Epithelial cell of esophagus (primary cell): ENCODE results near the gene DNMT3A.

Experiments
- DNase-seq: peaks from one replicate; pipeline ENCODE4 v3.0.0; 2010; ENCODE audit warnings: low read depth
- H3K4me3 ChIP-seq: 2 replicates; pipeline ENCODE4 v1.5.1; 2011; ENCODE audit warnings: mild to moderate bottlenecking, low read length, control low read depth
- TF ChIP-seq, protein P1 (sequence below): IDR thresholded peaks from 2 replicates; pipeline ENCODE4 v1.5.1; 2011; ENCODE audit warnings: low read depth, mild to moderate bottlenecking, low read length, control low read depth, inconsistent platforms; ENCODE audit not compliant: insufficient read depth; ENCODE audit errors: missing control alignments

DNMT3A gene

DNA sequence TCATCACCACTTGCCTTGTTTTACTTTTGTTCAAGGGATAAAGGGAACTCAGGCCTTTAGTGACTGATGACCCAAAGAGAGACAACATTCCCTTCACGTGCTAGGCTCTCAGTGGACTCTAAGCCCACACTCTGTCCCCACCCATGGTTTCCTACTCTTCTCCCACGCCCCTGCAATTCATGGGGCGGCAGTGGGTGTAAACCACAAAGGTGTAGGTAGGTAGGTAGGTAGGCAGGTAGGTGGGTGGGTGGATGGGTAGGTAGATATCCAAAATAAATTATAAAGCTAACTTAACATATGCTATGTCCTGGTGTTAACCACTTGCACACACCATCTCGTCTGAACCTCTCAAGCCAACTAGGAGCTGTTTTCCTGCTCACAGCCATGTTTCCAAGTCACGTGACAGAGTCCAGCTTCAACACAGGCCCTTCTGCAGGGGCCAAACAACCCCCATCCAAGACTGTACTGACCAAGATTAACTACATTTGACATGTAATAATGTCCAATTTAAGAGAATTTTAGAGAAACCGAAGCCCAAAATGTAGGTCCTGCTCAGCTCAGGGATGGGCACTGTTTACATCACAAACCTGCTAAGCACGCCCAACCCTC lies 33.7 kb downstream of the DNMT3A start:
- H3K4me3 ChIP-seq, result no peak overlapping the region
- TF ChIP-seq, protein P1, sequence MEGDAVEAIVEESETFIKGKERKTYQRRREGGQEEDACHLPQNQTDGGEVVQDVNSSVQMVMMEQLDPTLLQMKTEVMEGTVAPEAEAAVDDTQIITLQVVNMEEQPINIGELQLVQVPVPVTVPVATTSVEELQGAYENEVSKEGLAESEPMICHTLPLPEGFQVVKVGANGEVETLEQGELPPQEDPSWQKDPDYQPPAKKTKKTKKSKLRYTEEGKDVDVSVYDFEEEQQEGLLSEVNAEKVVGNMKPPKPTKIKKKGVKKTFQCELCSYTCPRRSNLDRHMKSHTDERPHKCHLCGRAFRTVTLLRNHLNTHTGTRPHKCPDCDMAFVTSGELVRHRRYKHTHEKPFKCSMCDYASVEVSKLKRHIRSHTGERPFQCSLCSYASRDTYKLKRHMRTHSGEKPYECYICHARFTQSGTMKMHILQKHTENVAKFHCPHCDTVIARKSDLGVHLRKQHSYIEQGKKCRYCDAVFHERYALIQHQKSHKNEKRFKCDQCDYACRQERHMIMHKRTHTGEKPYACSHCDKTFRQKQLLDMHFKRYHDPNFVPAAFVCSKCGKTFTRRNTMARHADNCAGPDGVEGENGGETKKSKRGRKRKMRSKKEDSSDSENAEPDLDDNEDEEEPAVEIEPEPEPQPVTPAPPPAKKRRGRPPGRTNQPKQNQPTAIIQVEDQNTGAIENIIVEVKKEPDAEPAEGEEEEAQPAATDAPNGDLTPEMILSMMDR, result no peak
- DNase-seq, result no peak

DNA sequence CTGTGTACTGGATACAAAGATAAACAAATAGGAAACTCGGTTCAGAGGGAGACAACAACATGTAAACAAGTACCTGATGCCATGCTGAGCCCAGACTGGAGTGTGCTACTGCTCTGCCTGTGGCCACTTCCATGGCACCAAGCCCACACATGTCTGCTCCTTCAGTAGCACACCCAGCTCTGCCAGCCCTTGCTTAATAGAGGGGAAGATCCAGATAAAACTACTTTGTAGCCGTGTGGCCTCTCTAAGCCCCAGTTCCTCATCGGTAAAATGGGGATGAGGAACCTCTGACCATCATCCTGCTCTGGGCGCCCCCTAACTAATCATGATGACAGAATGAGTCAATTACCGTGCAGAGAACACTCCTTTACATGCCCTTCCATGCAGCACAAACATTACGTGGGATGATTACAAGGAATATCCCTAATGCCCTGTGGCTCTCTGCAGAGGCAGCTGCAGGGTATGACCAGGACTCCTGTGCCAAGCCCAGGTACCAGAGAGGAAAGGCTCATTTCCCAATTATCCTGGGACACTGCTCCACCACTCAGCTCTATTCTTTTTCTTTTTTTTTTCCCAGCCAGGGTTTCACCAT lies 34.9 kb downstream of the DNMT3A start:
- no peak overlapping the region for H3K4me3 ChIP-seq
- TF ChIP-seq, protein P1, result no peak
- peak; percentile 74 for DNase-seq

DNA sequence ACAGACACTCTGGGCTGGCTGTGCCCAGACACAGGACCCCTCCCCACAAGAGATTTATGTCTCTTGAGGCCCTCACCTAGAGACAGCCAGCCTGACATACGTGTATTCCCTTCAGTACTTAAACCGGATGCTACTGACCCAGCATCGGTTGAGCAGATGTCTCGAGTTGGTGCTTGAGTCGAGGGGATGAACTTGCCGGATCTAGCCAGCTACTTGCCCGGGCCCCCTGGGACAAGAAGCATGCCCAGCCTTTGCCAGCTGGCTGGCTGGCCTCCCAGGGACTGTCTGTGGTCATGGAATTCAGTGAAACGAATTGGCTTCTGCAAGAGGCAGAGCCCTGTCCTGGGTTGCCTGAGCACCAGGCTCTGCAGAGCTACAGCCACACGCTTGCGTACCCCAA lies 36.0 kb downstream of the DNMT3A start:
- H3K4me3 ChIP-seq, result no peak overlapping the region
- peak; percentile 53 for DNase-seq
- TF ChIP-seq, protein P1, result no peak

DNA sequence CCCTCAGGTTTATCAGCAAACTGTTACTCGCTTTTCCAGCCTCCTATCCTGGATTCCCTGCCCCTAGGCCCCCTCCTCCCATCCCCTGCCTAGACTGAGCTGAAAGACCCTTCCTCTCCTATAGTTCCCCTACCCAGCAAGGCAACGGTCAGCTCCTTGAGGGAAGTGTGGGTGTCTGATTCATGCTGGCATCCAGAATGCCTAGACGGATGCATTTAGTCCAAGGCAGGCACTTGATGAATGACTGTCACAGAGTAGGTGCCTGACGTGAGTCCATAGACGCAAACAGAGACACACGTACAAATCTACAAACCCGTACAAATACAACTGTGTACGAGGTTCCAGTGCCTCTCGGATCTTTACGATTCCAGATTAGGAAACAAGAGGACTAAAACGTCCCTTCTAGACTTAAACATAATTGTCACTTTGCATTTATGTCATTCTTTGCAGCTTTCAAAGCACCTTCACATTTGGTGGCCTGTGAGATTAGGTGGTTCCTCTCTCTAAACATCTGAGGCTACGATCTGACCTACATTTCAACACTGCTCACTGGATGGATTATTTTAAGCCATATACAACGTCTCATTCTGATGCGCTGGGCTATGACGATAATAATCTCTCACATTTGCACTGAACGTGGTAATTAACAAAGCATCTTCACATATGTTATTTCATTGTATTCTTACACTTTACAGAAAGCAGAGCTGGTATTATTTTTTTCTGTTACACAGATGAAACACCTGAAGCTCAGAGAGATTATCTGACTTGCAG lies 36.7 kb downstream of the DNMT3A start:
- TF ChIP-seq, protein P1, result no peak
- no peak overlapping the region for H3K4me3 ChIP-seq
- DNase-seq, result no peak

DNA sequence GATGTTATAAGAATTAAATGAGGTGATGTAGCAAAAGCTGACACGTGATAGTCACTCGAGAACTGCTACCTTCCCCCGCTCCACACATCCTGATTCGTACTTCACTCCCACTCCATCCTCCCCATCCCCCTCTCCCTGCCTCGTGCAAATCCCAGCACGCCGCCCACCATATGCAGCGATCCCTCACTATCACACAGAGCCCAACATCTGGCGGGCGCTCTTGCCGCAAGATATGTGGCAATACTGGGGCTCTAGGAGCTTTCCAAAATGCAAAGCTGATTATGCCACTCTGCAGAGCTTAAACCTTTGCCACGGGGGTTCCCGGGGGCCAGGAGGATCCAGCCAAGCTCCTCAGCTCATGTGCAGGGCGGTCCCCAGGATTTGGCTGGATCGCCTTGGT lies 37.4 kb downstream of the DNMT3A start:
- H3K4me3 ChIP-seq, result no peak overlapping the region
- DNase-seq, result no peak
- TF ChIP-seq, protein P1, result no peak

DNA sequence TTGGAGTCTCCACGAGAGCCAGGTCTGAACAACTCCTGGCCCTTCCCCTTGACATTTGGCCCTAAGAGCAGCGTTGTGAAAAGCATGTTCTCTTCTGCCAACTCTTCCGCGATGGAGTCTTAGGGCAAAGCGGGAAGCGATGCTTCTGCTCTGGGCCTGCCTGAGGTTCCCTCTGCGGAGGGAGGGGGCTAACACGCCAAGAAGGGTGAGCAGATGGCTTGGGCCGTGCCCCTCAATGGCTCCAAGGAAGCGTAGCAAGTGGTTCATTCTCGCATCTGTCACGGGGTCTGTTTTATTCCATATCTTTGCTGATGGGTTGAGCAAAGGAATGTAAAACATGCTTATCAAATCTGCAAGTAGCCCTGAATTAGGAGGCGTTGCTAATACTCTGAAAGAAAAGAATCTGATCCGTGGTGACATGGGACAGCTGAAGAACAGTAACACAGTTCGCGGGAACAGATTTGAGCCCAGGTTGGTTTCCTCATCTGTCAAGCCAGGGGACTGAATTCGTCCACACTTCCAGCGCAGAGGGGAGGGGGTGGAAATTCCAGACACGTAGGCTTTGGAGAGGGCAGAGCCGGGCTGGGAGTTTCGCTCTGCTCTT lies 38.0 kb downstream of the DNMT3A start:
- TF ChIP-seq, protein P1, result no peak
- no peak for DNase-seq
- no peak overlapping the region for H3K4me3 ChIP-seq
